Glutamatergic neuron (in vitro differentiated cells): ENCODE measurements around the gene CNIH3. TPM values are rescaled to one million over a fixed set of nuclear protein-coding genes. Genes with fewer than 3 reads are reported as not detected.

Source experiments
- DNase-seq: peaks from one replicate; pipeline ENCODE4 v3.0.0; 2022
- H3K27ac Mint-ChIP-seq: one replicate; pipeline ENCODE4 v1.8.0; 2020; ENCODE audit warnings: mild to moderate bottlenecking, mixed read lengths, inconsistent platforms; ENCODE audit not compliant: unreplicated experiment
- H3K27me3 Mint-ChIP-seq: one replicate; pipeline ENCODE4 v1.8.0; 2020; ENCODE audit warnings: mild to moderate bottlenecking, moderate library complexity, mixed read lengths, inconsistent platforms; ENCODE audit not compliant: unreplicated experiment
- H3K36me3 Mint-ChIP-seq: one replicate; pipeline ENCODE4 v1.8.0; 2020; ENCODE audit warnings: mild to moderate bottlenecking, mixed read lengths, inconsistent platforms; ENCODE audit not compliant: unreplicated experiment
- H3K4me1 Mint-ChIP-seq: one replicate; pipeline ENCODE4 v1.8.0; 2020; ENCODE audit warnings: mild to moderate bottlenecking, low read depth, mixed read lengths, inconsistent platforms; ENCODE audit not compliant: unreplicated experiment
- H3K4me3 Mint-ChIP-seq: one replicate; pipeline ENCODE4 v1.8.0; 2020; ENCODE audit warnings: mild to moderate bottlenecking, mixed read lengths, inconsistent platforms; ENCODE audit not compliant: unreplicated experiment
- H3K9me3 Mint-ChIP-seq: one replicate; pipeline ENCODE4 v1.8.0; 2020; ENCODE audit warnings: mild to moderate bottlenecking, moderate library complexity, mixed read lengths, inconsistent platforms; ENCODE audit not compliant: unreplicated experiment
- total RNA-seq: library from RNA; stranded (reverse); fragmentation: NEBNext Ultra II Directional; extraction: Animal tissue kit (Norgen Biotek cat#: 25700); gene quantifications from one replicate; pipeline ENCODE4 v1.2.1, GENCODE V29; 2021; ENCODE audit not compliant: unreplicated experiment
- TF ChIP-seq, protein P1 (sequence below): fragments of 200-600 bp; sonication (generic); IDR thresholded peaks from one replicate; pipeline ENCODE4 v1.5.0; 2021; ENCODE audit not compliant: partially characterized antibody, unreplicated experiment

The CNIH3 gene
- total RNA-seq, 1 donor from 2014 or later, result 4.4 TPM

DNA sequence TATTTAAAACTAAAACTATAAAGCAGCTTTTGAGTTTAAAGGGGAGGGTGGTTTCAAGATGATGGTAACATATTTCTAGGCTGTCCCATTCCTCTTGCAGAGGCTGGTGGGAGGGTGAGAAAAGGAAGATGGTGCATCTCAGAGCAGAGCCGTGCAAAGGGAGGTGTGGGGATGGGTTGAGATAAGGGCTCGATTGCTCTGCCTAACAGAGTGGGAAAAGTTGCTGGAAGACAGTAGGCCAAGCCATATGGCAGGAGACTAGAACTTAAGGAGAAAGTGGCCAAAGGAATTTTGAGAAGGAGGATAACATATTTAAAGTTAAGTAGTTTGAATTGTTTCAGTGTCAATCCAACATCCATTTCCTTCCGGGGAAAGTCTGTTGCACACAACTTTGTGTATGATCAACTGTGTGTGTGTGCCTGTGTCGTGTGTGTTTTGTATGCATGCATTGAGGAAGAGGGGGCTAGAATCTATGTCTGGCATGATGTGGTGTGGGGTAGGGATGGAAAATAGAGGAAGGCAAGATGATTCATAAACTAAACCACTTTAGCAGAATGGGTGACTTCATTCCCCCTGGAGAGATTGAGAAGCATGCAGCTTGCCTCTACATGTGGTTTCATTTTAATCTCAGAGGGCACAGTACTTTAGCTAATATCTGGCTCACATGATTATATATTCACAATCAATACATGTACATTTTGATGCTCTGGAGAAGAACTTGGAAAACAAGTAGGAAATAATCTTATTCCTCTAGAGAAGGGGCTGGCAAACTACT is 168.3 kb downstream of the CNIH3 start:
- TF ChIP-seq, protein P1, sequence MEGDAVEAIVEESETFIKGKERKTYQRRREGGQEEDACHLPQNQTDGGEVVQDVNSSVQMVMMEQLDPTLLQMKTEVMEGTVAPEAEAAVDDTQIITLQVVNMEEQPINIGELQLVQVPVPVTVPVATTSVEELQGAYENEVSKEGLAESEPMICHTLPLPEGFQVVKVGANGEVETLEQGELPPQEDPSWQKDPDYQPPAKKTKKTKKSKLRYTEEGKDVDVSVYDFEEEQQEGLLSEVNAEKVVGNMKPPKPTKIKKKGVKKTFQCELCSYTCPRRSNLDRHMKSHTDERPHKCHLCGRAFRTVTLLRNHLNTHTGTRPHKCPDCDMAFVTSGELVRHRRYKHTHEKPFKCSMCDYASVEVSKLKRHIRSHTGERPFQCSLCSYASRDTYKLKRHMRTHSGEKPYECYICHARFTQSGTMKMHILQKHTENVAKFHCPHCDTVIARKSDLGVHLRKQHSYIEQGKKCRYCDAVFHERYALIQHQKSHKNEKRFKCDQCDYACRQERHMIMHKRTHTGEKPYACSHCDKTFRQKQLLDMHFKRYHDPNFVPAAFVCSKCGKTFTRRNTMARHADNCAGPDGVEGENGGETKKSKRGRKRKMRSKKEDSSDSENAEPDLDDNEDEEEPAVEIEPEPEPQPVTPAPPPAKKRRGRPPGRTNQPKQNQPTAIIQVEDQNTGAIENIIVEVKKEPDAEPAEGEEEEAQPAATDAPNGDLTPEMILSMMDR, result no peak
- H3K4me3 Mint-ChIP-seq, result no peak overlapping the region
- H3K36me3 Mint-ChIP-seq, result no peaks in the 10 kb centered on the region
- no peak for DNase-seq
- H3K27me3 Mint-ChIP-seq, result no peaks in the 10 kb centered on the region
- peaks cover 4% of the 10 kb centered on the region for H3K4me1 Mint-ChIP-seq
- no peak overlapping the region for H3K27ac Mint-ChIP-seq
- peaks cover 2% of the 10 kb centered on the region for H3K9me3 Mint-ChIP-seq

DNA sequence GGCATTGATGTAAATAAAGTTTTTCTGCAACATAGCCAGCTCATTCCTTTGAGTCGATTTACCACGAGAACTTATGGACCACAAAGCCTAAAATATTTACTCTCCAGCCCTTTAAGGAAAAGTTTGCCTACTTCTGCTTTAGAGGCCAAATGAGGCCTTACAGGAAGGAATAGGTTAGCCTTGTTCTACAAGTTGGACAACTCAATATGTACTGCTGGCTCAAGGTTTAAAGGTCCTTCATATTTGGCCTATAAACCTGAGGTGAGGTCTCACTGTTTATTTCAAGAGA is 168.9 kb downstream of the CNIH3 start:
- no peaks in the 10 kb centered on the region for H3K36me3 Mint-ChIP-seq
- no peak overlapping the region for H3K27ac Mint-ChIP-seq
- peaks cover 4% of the 10 kb centered on the region for H3K4me1 Mint-ChIP-seq
- H3K4me3 Mint-ChIP-seq, result no peak overlapping the region
- TF ChIP-seq, protein P1, result no peak
- peaks cover 2% of the 10 kb centered on the region for H3K9me3 Mint-ChIP-seq
- H3K27me3 Mint-ChIP-seq, result no peaks in the 10 kb centered on the region
- no peak for DNase-seq

DNA sequence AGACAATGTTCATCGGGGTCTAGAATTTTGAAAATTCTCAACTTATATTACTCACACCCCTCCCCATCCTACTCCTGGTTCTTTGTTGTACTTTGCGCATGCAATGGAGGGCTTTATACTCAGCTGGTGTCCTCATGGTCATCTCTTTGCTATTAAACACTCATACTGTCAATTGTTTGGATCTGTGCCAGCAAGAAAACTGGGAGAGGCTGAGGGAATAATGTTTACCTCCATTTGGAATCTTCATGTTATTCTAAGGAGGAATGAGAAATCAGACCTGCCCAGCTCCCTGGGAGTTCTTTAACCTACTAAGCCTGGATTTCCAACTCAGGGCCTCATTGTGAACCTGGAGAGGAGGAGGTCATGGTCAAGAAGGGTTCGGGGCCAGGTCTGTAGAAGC is 169.5 kb downstream of the CNIH3 start:
- no peak for DNase-seq
- TF ChIP-seq, protein P1, result no peak
- Mint-ChIP-seq H3K4me1 (peaks cover 4% of the 10 kb centered on the region), H3K4me3 (no peak overlapping the region), H3K9me3 (peaks cover 2% of the 10 kb centered on the region), H3K27me3 (no peaks in the 10 kb centered on the region), H3K27ac (no peak overlapping the region), H3K36me3 (no peaks in the 10 kb centered on the region)

DNA sequence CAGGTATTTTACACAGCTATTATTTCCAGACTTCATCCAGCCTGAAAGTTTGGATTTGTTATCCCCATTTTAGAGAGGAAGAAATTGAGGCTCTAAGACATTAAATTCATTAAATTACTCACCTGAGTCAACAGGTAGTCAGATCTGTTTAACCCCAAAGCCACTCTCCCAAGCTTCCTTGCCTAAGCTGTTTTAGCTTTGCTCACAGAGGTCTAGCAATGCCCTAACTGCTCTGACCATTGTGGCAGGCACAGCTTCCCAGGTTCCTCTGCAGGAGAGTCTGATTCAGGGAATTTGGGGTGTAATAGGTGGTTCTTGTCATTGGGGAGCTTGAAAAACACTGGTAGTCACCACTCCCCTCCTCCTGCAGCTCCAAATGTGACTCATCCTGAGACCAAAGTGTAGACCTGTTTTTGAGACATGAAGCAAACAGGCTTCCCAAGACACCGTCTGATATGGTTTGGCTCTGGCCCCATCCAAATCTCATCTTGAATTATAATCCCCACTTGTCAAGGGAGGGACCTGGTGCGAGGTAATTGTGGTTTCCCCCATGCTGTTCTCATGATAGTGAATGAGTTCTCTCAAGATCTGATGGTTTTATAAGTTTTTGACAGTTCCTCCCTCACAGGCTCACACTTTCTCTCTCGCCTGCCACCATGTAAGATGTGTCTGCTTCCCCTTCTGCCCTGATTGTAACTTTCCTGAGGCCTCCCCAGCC is 170.6 kb downstream of the CNIH3 start:
- DNase-seq, result no peak
- Mint-ChIP-seq H3K4me3 (no peak overlapping the region), H3K9me3 (peaks cover 2% of the 10 kb centered on the region), H3K27me3 (no peaks in the 10 kb centered on the region), H3K27ac (no peak overlapping the region), H3K36me3 (no peaks in the 10 kb centered on the region), H3K4me1 (peaks cover 4% of the 10 kb centered on the region)
- TF ChIP-seq, protein P1, result no peak

DNA sequence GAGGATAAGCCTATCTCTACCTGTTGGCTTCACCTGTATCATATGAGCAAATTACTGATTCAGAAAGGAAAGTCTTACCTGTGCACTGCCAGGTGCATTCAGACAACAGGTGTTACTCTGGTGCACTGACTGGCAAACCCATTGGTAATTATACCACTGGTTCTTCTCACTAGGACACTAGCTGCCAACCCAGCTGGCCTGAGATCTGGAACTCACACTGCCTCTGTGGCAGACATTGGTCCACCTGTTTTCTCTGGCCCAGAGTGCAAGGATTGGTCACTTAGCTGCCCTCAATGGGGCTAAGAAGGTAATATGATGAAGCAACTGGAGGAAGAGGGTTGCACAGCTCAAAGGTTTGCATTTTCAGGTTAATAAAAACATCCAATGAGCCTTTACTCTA is 173.2 kb downstream of the CNIH3 start:
- no peaks in the 10 kb centered on the region for H3K36me3 Mint-ChIP-seq
- no peak overlapping the region for H3K27ac Mint-ChIP-seq
- no peak for DNase-seq
- peaks cover 2% of the 10 kb centered on the region for H3K4me1 Mint-ChIP-seq
- no peak overlapping the region for H3K4me3 Mint-ChIP-seq
- H3K27me3 Mint-ChIP-seq, result no peaks in the 10 kb centered on the region
- TF ChIP-seq, protein P1, result no peak
- no peaks in the 10 kb centered on the region for H3K9me3 Mint-ChIP-seq
